GM18519 (cell line): Measurements from ENCODE around the gene DPP6.

Experiments used
- ATAC-seq: cut with Tn5 transposase; IDR thresholded peaks from one replicate; pipeline ENCODE4 v1.9.1; 2021; ENCODE audit warnings: mild to moderate bottlenecking, moderate library complexity; ENCODE audit not compliant: unreplicated experiment, low FRiP score

The DPP6 gene

GRCh38 chr7:154741131-154741530 is 688.9 kb downstream of the DPP6 start:
- no peak for ATAC-seq

- no peak for ATAC-seq
These were observed 691.0 kb downstream of the DPP6 start for GRCh38 chr7:154743206-154743605.

- no peak for ATAC-seq
These were observed 692.2 kb downstream of the DPP6 start for GRCh38 chr7:154744256-154744860.

- no peak for ATAC-seq
These were observed 692.7 kb downstream of the DPP6 start for GRCh38 chr7:154744861-154745258.

GRCh38 chr7:154746571-154747360 is 694.6 kb downstream of the DPP6 start:
- ATAC-seq, result no peak

- ATAC-seq, result no peak
These were observed 696.0 kb downstream of the DPP6 start for GRCh38 chr7:154748089-154748786.

- ATAC-seq, result no peak
These were observed 698.2 kb downstream of the DPP6 start for GRCh38 chr7:154750353-154750801.

- ATAC-seq, result no peak
These were observed 701.0 kb downstream of the DPP6 start for GRCh38 chr7:154753226-154753625.

- no peak for ATAC-seq
These were observed 705.6 kb downstream of the DPP6 start for GRCh38 chr7:154757756-154758155.

GRCh38 chr7:154759989-154760388 is 707.8 kb downstream of the DPP6 start:
- ATAC-seq, result no peak

GRCh38 chr7:154765118-154765517 is 712.9 kb downstream of the DPP6 start:
- ATAC-seq, result no peak

- ATAC-seq, result no peak
These were observed 714.9 kb downstream of the DPP6 start for GRCh38 chr7:154767142-154767541.

- ATAC-seq, result no peak
These were observed 715.7 kb downstream of the DPP6 start for GRCh38 chr7:154767821-154768415.

GRCh38 chr7:154769001-154769400 is 716.8 kb downstream of the DPP6 start:
- no peak for ATAC-seq

- ATAC-seq, result no peak
These were observed 717.3 kb downstream of the DPP6 start for GRCh38 chr7:154769527-154769926.

GRCh38 chr7:154770361-154770760 is 718.2 kb downstream of the DPP6 start:
- no peak for ATAC-seq

- no peak for ATAC-seq
These were observed 718.8 kb downstream of the DPP6 start for GRCh38 chr7:154770962-154771361.

- no peak for ATAC-seq
These were observed 722.2 kb downstream of the DPP6 start for GRCh38 chr7:154774303-154774969.

- no peak for ATAC-seq
These were observed 723.5 kb downstream of the DPP6 start for GRCh38 chr7:154775681-154776080.

GRCh38 chr7:154776350-154776749 is 724.2 kb downstream of the DPP6 start:
- ATAC-seq, result no peak

- no peak for ATAC-seq
These were observed 724.8 kb downstream of the DPP6 start for GRCh38 chr7:154777023-154777422.
